Fibroblast of gingiva (primary cell): ENCODE results near the gene WDR59.

Experiments
- DNase-seq: peaks from one replicate; pipeline ENCODE4 v3.0.0-alpha.2; 2011; ENCODE audit warnings: low read depth

The WDR59 gene

DNA sequence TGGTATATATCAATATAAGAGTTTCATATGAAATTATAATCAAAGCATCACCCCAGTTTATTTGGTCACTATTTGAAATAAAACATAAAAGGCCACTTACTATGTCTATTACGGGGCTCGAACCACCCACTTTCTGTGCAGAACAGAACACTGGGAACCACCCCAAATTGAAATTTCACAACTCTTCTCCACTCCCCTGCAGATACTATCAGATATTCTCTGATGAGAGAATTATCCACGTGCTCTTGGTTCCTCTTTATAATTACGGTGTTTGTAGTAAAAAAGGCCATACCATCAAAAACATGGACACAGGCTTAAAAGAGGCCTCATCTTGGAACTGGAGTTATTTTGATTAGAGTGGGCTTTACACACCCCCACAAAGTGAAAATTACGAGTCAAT lies 82.8 kb downstream of the WDR59 start:
- no peak for DNase-seq

DNA sequence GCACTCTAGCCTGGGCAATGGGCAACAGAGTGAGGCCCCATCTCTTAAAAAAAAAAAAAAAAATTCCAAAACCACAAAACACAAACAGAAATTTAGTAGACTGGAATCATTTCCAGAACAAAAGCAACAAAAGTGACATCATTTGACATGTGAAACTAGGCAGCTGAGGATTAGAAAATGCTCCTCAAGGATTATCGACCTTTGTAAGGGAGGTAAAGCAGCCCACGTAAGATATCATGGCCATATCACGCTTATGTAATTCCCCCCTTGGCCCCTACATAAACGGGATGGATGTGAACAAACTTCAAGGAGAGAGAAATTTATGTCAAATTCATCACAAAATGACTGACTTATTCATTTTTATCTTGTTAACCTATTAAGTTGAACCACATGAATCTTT lies 83.3 kb downstream of the WDR59 start:
- no peak for DNase-seq

DNA sequence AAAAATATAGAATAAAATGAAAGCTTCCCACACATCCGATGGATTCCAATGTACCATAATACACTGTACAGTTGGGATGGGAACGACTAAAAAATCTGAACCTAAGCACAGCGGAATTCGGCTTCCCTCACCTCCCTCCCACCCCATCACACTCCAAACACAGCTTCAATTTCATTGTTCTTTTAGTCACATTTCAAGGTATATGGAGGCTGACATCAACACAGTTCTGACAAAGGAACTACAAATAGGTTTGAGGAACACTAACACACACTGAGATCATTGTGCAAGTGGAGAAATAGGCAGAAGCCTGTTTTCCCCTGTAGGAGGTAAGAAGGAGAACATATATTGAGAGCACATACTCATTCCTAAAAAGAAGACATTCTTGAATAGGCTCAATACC lies 85.1 kb downstream of the WDR59 start:
- no peak for DNase-seq

DNA sequence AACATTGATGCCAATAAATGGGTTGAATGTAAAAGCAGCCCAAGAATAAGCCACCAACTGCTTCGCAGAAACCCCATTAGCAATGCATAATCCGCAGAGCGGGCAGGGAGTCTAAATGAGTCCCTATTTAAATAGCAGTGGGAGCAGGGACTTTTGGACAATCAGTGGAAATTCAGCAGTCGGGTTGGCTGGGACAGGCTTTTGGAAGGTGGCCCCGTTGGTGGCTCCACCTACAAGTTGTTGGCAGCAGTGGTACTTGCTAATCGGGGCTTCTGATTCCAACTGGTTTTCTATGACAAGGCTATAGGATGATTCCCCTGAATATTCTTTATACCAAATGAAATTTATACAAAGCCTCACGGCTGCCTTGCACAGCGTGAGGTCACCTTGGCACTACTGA lies 86.3 kb downstream of the WDR59 start:
- no peak for DNase-seq

DNA sequence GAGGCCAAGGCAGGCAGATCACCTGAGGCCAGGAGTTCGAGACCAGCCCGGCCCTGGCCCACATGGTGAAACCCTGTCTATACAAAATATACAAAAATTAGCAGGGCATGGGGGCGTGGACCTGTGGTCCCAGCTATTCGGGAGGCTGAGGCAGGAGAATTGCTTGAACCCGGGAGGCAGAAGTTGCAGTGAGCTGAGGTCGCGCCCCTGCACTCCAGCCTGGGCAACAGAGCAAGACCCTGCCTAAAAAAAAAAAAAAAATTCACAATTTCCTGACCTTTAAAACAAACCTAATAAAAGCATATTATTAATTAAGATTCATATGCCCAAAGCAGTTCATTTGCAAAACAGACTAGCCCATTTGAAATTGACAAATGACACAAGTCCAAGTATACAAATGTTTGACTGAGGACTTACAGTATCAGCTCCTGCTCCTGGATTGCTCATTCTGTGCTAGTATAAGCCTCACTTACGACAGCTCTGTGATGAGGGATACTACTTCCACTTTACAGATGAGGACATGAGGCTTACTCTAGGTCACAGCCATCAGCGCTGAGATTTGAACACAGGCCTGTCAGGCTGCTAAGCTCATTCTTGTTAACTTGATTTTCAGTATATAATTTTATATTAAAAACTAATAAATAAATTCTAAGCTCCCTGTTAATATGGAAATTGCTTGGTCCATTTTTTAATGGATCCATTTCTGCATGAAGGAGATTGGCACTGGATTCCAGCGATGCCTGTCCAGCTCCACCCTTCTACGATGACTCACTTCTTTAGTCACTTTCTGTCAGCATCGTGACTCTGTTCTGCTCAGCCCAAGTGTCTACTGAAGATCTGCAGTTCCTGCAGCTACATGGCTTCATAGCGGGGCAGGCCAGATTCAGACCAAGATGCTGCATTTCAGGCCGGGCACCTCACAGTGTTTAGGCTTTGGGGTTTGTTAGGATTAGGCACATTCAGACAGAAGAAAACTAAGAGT lies 88.2 kb downstream of the WDR59 start:
- peak; percentile 52 for DNase-seq

DNA sequence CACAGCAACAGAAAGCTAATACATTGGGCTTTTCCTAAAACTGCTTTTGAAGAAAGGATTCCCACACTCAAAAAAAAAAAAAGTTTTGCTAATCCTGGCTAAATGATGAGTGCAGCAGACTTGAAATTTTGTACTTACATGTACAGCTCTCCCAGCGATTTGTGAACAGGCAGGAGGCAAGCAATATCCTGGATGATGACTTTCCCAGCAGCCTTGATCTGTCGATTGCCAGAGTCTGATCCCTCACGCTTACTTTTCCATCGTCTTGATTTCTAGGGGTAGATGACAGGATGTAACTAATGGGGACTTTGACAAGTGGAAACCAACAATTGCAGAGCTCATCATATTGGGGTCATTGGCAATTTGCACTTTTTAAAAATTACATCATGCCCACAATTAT lies 91.4 kb downstream of the WDR59 start:
- no peak for DNase-seq

DNA sequence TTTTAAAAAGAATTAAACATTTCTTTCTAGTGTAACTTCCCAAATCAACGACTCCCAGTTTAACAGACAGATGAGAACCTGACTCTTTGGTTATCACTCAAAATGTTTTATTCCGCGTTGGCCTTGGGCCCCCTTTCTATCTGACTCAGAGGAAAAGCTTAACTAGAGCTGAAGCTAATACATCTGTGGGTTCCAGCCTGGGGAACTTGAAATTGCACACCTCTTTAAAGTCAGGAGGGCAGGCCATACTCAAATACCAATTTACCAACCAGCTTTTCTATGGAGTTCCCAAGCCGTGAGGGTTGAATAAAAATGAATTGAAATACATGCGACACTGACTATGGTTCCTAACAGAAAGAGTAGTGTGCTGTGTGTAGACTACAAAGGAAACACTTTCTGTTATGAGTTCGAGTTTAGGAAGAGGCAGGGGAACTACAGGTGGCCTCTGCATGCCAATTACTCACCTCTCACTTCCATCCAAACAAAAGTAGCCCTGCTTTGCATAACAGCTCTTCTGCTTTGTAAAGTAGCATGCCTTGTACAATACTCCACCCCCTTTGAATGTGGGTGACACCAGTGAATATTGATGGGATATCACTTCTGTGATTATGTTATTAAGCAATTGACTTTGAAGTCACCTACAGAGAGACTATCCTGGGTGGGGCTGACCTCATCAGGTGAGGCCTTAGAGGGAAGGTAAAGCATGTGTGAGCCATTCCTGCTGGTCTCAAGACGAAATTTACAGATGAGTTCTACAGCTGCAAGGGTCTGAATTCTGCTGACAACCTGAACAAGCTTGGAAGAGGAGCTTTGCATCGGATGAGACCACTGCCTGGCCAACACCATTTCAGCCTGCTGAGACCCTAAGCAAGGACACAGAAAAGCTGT lies 92.1 kb downstream of the WDR59 start:
- no peak for DNase-seq

DNA sequence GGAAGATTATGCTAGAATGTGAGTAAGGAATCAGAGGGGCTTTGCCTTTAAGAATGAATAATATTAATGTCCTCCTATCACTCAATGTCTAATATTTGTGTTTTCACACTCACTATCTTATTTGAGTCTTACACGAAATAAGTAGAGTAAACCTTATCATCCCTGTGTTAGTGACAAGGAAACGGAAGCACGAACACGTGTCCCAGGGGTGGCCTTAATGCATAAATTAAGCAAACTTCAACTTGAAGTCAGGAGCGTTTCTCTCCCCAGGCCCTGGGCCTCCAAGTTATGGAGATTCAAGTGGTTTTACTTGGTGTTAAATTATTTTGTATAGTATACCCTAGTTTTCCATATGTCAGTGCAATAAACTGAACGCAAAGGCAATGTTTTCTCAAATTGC lies 96.0 kb downstream of the WDR59 start:
- no peak for DNase-seq

DNA sequence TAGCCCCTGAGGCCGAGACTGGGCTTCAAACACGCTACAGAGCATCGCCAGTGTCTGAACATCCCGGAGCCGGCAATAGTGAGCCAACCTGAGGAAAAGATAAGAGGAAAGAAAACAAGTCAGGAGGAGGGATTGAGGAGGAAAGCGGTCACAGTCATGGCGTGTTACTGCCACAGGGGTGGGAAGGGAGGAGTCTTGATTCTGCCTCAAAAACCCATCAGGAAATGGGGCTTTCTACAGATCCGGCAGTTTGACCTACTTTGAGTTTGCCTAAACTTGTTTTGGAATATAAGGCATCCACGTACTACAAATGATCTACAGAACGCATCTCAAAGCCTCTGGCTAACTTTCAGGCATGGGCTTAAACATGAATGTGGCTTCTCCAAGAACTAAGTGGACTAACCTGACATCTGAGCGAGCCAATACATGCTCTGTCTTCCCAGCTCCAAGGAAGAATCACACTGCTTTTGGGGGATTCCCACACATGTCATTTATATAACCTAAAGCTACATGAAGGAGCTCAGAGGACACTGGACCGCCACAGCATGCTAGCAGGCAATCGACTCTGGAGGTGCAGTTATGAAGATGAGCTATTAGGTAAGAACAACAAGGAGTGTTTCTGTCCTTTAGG lies 96.6 kb downstream of the WDR59 start:
- no peak for DNase-seq

DNA sequence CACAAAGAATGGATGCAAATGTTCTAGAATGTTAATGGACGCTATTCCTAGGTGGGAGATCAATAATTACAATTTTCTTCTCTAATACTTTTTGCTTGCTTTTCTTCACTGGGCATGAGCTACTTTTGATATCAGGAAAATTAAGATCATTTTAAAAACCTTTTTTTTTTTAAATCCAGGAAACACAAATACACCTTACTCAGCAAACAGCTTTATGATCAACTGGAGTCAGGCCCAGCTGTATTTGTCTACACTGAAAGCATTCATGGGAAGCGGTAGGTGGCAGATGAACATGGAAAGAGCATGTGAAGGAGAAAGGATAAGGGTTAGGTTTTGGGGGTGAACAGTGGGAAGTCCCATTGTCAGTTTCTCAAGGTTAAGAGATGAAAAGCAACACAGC lies 97.8 kb downstream of the WDR59 start:
- no peak for DNase-seq

DNA sequence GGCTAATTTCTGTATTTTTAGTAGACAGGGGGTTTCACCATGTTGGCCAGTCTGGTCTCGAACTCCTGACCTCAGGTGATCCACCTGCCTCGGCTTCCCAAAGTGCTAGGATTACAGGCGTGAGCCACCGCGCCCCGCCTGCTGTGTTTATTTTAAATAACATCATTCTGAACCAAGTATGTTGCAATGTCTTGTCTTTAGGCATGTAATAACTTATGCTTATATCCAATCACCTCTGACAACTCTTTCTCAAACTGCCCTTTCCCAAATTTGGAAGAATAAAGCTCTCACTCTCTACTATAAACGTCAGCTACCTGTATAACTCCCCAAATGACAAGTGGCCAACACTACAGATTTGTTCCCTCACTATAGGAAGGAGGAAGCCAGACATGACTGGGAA lies 107.2 kb downstream of the WDR59 start:
- DNase-seq, result no peak

DNA sequence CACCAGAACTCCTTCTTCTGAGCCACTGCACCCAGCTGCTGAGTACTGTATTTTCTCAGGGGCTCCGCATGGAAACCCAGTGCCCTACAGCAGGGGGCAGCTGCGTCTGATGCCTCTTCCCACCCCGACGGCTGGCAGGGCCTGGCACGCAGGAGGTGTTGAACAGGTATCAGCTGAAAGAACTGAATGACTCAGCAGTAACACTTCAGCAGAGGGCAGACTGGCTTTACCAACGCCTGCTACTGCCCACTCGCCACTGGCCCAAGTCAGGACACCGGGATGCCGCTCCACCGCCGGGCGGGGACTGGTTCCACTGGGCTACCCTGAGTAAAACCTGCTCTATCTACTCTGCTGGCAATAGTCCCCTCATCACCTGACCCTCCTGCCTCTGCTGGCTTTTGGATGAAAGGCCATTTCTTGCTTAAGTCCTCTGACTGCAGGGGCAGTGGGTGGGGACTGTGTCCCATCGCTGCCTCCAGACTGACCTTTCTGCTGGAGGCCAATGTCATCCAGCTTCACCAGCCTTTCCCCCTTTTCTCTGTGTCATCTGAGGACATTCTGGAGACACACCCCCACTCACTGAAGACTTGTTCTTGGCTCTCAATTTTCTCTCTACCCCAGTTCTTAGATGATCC lies 109.9 kb downstream of the WDR59 start:
- no peak for DNase-seq

DNA sequence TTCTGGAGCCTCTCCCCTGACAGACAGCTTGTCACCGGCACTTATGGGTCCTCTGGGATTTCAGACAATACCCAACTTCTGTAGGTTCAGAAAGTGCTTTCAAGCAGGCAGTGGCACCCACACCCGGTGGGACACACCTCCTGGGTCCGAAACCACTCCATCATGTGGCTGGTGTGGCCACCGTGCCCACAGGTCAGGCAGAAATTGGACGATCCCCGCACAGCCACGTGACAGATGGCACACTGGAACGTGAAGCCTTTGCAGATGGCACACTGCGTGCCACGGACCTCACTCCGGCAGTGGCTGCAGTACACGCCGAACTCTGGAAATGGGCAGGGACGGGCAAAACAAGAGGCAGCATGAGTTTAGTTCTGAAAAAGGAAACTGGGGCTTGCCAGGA lies 110.8 kb downstream of the WDR59 start:
- no peak for DNase-seq

DNA sequence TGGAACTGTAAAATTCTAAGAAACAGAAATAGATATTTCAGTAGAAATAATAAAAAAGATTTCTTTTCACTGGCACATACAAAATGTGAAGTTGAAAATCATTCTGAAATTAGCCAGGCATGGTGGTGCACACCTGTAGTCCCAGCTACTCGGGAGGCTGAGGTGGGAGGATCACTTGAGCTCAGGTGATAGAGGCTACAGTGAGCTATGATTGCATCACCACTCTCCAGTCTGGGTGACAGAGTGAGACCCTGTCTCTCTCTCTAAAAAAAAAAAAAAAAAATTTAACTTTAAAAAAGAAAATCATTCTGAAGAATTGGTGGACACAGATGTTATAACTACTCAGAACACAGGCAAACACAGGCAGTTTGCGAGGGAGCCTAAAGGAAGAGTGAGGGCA lies 112.6 kb downstream of the WDR59 start:
- no peak for DNase-seq

DNA sequence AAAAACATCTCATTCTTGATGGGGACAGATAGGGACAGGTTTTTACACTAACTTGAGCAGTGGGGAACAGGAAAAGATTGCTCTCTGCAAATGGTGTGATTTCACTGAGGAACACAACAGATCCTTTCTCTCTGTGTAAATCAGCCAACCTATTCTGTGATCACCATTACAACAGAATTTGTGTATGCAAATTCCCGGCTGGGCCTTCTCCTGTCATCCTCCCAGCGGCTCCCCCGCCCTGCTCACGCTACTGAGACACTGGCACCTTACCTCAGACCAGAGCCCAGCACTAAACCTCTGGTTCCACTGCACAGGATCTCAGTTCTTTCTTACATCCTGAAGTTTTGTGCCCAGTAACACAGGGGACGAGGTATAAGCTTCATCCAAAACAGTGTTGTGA lies 113.3 kb downstream of the WDR59 start:
- no peak for DNase-seq

DNA sequence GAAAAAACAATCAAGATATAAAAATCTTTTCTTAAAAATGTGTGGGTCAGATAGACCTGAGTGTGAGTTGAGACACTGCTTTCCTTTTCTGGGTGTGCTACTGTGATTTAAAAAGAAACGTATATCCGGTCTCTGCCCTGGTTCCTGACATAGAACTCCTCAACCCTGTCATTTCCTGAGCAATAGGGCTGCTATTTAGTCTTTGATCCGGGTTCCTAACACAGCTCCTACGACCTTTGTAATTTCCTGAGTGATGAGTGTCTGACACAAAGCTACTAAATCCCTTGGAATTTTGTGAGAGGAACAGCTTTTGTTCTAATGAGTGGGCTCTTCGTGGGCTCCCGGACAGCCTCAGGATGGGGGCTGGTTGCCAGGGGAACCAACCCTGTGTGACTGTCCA lies 116.4 kb downstream of the WDR59 start:
- no peak for DNase-seq

DNA sequence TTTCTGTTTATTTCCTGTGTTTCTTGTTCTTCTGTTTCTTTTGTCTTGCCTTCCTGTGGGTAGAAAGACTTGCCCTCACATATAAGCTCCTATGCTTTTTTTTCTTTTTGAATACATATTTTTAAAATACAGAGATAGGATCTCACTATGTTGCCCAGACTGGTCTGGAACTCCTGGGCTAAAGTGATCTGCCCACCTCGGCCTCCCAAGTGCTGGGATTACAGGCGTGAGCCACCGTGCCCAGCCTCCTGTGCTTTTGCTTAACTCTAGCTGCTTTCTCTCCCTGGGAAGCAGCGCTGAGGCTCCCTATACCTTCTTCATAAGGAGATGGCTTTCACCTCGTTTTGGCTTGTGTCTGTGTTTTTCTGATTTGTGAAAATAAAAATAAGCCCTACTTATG lies 116.9 kb downstream of the WDR59 start:
- DNase-seq, result no peak

DNA sequence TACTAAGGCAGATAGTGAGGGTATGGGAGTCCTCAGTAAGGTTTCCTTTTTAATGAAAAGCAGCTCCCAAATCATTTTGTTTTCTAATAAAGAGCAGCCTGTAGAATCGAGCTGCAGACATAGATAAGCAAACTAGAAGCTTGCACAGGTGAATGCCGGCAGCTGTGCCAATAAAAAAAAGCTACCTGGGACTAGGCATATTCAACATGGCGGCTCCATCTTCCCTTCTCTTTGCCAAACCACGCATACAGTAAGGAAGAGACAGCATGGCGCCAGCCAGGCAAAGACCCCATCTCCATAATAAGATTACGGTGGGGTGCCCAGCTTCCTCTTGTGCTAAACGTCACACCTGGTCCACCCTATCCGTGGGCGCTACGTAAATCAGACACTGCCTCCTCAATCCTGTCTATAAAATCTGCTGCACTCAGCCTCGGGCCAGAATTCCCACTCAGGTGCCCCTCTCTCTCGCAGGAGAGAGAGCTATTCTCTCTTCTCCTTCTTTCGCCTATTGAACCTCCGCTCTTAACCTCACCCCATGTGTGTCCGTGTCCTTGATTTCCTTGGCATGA lies 117.6 kb downstream of the WDR59 start:
- DNase-seq, result no peak

DNA sequence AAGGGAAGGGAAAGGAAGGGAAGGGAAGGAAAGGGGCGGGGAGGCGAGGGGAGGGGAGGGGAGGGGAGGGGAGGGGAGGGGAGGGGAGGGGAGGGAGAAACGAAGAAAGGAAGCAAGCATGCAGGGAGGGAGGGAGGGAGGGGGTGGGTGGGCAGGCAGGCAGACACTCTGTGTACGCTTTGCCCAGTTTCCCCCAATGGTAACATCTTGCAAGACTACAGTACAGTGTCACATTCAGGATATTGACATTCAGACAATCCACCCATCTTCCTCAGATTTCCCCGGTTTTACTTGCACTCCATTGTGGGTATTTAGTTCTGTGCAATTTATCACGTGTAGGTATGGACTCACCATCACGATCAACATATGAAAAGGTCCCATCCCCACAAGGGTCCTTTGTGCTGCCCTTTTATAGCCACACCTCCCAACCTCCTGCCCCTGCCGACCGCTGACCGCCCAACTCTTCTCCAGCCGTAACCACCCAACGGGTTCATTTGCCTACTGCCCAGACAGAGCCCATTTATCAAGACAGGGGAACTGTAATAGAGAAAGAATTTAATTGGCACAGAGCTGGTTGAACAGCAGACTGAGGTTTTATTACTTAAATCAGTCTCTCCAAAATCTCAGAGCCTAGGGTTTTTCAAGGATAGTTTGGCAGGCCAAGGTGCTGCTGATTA lies 118.9 kb downstream of the WDR59 start:
- DNase-seq, result no peak

DNA sequence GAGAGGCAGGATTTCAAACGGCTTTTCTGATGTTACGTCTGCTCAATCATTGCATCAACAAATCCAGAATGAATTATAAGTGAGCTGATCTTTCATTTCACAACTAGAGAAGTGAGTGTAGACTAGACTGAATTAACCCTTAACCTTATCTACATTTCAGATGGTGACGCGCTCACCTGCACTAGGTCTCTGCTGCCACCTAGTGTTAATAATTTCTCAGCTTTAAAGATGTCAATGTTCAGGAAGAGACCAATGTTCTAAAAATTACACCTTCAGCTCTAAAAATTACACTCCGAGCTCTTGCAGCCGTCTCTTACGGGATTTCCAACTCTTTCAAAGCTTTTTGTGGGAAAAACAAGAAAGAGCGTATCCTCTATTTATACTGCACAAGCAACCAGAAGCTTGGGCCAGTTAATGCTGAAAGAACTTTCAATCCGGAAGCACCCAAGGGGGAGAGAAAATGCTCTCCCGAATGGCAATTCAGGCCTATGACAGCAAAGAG lies 122.1 kb downstream of the WDR59 start:
- DNase-seq, result peak; percentile 13

DNA sequence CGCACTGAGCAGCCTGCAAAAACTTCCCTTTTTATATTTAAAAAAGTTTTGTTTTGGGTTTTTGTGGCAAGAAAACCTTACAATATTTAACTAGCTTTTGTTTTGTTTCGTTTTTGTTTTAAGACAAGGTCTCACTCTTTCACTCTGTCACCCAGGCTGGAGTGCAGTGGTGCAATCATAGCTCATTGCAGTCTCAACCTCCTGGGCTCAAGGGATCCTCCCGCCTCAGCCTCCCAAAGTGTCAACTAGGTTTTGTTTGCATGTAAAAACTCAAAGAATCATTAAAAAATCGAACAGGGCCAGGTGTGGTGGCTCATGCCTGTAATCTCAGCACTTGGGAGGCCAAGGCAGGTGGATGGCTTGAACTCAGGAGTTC lies 132.4 kb downstream of the WDR59 start:
- no peak for DNase-seq
